Hematopoietic multipotent progenitor cell (in vitro differentiated cells): ENCODE data around the gene CTNNAL1. TPM values are rescaled to one million over a fixed set of nuclear protein-coding genes. Genes with fewer than 3 reads are reported as not detected.
"Not testable (repeated sequence)": the region's sequence is repeated elsewhere in the genome, so short reads cannot be mapped to it uniquely, and the experiment has no call there.

Experiments used
- DNase-seq, 3 donors: peaks; one replicate each; pipeline ENCODE4 v3.0.0-alpha.2; 2011 to 2015; ENCODE audit warnings: low read depth in 2 of 3, low spot score in 2 of 3
- total RNA-seq: library from RNA; depleted of rRNA; stranded (reverse); fragments of >200 nt; gene quantifications from one replicate; pipeline ENCODE4 v1.2.3, GENCODE V29; 2012

CTNNAL1 gene
- total RNA-seq, 1 donor = 1.6 TPM

DNA sequence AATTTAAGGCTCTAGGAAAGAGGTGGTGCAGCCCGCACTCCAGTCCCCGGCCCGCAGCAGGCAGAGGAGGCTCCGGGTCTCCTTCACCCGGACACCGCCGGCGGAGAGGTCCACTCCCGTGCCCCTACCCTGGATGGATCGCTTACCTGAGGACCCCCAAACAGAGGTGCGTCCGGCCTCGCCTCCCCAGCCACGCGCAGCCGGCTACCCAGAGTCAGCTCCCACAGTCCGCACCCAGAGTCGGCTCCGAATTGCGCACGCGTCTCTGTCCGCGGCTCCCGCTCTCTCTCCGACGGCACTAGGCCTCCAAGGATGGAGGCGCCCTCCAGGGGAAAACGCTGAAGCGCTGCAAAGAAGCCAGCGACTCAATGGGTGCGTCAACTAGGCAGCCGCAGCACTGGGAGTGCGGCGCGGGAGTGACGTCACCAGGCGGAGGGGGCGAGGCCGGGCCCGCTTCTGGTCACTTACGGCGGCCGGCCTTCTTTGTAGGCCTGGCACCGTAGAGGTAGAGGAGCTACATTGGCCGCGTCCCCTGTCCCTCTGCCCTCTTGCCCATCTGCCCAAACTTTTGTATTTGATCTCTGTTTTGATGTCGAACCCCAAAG is 79.5 kb downstream of the CTNNAL1 start, which contains the start of gene ELP1:
TSS of gene ELP1 (minus strand) at position 407 of the 605 bp plus-strand sequence. CDS start 2,978 bp downstream, outside the sequence.
- peak; percentile 91 to 97 (median 95) for DNase-seq

DNA sequence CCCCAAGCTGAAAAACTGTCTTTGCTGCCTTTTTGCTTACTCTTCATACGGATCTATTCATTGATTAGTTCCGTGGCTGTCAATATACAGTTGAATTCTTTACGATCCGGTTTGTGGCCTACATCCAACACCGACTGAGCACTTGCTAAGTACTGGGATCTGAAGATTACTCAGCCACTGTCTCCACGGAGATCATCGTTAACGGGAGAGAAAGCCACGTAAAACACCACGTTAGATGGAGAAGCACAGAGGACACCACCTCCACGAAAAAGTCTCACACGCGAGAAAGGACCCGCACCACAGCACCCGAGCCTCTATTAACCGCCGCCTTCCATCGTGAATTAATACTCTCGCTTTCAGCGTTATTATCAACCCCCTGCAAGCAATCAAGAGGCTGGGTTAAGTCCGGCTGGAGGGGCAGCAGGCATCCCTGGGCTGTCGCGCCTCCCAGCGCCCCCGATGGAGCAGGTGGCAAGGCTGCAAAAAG is 80.0 kb downstream of the CTNNAL1 start:
- DNase-seq = peak in 1 of 3 donors; percentile 9

DNA sequence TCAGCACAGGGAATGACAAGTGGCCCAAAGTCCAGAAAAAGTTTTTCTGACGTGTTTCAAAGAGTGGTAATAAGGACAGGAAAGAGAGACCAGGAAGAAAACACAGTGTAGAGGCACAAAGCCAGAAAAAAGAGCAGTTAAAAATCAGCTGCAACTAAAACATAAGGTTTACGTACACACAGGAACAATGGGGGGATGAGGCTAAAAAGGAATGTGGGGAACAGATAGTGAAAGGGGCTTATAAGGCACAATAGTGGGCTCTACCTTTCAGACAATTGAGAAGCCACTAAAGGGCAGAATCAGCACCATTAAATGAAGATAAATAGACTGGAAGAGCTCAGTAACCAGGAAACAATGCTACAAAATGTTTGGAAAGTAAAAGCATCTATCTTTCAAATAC is 84.9 kb downstream of the CTNNAL1 start:
- DNase-seq = no peak

DNA sequence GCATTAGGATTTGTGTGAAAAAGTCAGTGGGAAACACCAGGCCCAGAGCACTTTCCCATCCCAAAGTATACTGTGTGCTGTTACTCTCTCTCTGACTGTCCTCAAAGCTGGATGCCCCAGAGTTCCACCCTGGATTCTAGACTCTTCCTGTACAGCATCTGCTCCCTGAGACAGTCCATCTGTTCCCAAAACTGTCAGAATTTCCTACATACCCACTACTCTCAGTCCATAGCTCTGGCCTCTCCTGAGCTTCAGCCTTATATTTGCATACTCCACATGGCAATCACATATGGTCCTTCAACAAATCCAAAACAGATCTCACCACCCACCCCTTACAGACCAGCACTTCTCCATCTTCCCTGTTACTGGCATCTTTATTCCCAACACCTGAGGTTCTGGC is 88.8 kb downstream of the CTNNAL1 start:
- no peak for DNase-seq

DNA sequence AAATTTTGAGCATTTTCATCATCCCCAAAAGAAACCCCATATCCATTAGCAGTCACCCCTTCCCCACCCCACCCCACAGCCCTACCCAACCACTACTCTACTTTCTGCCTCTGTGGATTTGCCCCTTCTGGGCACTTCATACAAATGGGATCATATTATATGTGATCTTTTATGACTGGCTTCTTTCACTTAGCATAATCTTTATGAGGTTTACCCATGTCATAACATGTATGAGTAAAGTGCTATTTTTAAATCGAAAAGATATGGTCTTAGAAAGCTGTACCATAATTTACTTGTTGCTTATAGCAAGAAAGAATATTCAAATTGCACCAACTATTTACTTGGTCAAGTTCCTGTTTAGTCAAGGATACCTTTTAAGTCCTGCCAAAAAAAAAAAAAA is 92.1 kb downstream of the CTNNAL1 start:
- DNase-seq = no peak

DNA sequence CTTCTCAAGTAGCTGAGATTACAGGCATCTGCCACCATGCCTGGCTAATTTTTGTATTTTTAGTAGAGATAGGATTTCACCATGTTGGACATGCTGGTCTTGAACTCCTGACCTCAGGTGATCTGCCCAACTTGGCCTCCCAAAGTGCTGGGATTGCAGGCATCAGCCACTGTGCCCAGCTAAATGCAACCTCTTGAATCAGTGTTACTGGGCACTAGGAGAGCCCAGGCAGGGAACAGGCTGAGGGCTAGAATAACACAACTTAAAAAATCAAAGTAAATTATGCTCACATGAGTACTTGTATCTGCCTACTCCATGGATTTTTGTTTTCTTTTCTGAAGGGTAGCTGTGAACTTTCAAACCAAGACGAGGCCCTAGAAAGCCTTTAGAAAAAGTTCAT is 92.9 kb downstream of the CTNNAL1 start:
- DNase-seq = not testable (repeated sequence)

DNA sequence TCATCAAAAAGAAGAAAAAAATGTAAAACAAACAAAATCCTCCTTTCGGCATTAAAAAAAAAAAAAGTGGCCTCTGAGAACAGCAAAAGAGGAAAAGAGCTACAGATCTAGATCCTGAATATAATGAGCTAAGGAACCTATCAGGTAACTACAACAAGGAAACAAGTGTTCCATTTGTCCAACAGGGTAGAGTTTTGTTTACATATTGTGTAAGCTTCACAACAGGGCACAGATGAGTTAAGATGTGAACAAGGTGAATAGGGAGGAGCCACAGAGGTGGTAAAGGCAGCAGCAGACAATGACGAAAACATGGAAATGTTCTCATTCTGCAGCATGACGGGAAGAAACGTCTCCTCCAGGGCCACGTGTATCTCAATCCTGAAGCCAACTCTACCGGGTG is 93.8 kb downstream of the CTNNAL1 start:
- DNase-seq = no peak

DNA sequence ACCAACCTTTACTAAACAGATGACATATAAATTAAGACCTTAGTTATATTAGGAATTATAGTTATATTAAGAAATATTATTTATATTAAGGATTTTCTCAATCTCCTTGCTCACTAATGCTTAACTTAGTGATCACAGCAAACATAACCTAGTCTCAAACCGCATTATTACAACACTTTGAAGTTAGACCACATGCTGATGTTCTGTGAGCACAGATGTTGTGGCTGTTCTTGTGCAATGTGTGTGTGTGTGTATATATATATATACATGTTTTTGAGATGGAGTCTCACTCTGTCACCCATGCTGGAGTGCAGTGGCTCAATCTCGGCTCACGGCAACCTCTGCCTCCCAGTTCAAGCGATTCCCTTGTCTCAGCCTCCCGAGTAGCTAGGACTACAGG is 99.9 kb downstream of the CTNNAL1 start:
- no peak for DNase-seq

DNA sequence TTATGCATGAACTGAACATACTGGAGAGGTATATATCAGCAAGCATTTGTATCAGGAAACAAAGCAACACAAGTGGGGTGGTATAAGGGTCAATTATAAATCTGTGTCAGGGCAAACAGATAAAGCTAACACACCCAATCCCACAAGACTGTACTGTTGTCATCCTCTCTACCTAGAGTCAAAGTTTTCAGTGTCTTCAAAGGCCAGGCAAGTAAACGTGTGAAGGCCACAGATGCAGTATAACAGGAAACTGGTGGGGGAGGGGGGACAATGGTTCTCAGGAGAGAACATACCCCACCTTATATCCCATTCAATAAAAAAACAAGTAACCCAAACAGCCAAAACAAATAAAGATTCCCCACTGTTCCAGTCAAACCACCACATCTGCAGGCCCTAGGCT is 101.5 kb downstream of the CTNNAL1 start:
- DNase-seq = no peak

DNA sequence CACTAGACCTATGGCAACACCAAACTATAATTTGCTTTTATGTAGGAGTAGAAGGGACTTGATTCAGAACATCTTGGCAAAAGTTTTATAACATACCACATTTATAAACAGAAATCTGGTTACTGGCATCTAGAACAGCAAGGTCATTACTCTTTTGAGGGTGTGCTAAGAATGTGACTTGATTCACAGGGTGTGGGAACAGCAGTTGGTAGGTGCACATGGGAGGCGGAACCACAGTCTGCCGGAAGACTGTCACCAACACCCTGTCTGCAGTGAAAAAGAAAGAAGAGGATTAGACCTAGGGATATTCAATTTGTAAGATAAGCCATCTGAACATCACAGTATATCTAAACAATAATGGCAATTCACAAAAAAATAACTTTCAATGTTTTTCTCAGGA is 102.4 kb downstream of the CTNNAL1 start:
- DNase-seq = no peak

DNA sequence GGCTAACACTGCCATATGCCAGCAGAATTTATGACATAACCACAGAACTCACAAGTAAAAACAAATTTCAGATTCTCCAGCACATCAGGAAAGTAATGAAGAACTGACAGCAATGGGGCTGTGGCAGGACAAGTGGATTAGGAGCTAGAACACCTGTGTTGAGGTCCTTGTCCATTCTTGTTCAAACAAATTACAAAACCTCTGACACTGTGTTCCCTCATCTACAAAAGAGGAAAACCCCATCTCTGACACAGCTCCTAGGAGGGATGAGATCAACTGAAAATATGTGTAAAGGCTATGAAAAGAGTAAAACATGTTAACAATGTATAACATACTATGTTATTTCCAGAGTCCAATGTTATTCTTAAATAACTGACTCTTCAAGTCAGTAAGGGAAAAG is 102.9 kb downstream of the CTNNAL1 start:
- DNase-seq = no peak

DNA sequence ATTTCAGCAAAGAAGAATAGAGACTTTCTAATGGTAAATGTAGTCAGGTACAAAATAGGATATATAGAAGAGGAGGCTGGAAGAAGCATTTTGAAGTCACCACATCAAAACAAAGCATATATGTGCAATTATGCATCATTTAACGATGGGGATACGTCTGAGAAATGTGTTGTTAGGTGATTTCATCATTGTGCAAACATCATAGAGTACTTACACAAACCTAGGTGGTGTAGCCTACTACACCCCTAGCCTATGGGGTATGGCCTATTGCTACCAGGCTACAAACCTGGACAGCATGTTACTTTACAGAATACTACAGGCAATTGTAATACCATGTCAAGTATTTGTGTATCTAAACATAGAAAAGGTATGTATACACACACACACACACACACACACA is 107.8 kb downstream of the CTNNAL1 start:
- no peak for DNase-seq

DNA sequence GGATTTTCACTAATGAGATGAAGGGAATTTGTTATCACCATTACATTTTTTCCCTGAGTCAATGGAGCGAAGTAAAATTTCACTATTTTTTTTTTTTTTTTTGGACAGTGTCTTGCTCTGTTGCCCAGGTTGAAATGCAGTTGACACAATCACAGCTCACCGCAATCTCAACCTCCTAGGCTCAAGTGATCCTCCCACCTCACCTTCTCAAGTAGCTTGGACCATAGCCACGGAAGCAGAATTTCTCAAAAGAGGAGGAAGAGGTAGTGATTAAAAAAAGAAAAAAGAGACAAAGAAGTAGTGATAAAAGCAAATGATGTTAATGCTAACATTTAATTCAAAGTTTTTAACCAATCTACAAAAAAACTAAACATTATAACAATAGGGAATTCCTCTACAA is 109.1 kb downstream of the CTNNAL1 start:
- no peak for DNase-seq

DNA sequence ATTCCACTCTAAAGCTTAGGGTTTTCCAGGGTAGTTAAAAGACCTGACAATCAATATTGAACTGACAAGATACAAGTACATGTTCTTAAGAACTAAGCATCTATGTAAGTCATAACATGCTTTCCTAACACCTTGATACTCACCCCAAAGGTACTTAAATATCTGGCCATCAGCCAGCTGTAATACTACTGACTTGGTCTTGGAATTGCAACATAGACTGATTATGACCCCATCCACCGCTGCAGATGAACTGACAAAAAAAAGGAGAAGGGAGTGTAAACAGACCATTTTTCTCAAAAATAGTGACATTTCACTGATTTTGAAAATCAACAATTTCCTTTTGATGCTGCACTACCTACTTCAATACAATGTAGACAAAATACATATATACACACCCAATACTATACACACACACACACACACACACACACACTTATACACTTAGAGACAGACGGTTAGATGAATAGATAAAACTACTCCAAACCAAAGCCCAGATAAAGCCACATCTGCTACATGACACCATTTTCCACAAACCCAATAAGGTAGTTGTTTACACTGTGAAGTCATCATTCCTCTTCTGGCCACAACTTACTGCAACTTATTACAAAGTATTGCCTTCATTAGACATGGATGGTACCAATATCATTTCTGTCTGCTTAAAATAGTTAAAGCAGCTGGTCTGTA is 109.7 kb downstream of the CTNNAL1 start:
- no peak for DNase-seq

DNA sequence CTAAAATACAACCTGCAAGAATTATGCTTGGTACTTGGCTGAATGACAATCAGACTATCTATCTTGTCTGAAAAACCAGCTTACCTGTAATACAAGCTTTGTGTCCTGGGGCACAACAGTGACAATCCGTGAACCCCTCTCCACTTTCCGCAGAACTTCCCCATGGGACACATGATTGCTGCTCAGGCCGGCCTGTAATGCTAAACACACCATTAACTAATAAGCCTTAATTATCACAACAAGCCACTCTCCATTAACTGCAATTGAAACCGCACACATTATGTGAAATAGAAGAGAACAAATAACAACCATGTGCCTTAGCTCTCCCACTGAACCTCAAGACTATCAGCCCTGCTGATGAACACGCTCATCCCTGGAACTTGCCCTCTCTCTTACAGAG is 113.1 kb downstream of the CTNNAL1 start:
- DNase-seq = no peak

DNA sequence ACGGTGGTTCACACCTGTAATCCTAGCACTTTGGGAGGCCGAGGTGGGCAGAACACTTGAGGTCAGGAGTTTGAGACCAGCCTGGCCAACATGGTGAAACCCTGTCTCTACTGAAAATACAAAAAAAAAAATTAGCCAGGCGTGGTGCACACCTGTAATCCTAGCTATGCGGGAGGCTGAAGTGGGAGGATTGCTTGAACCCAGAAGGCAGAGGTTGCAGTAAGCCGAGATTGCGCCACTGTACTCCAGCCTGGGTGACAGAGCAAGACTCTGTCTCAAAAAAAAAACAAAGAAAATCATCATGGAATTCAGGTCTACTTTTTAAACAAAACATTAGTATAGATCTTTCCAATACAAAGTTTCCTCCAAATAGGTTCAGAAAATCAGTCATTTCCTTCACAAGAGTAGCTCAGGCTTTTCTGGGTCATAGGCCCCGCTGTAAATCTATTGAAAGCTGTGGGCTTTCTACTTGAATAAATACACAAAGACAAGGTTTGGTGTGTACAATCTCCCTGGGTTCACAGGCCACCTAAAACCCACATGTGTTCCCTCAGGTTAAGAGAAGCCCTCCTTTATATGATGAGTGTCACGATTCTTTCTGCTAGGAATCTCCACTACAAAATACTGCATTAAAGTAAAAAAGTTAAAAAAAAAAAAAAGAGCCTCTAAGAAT is 114.1 kb downstream of the CTNNAL1 start:
- not testable (repeated sequence) for DNase-seq

DNA sequence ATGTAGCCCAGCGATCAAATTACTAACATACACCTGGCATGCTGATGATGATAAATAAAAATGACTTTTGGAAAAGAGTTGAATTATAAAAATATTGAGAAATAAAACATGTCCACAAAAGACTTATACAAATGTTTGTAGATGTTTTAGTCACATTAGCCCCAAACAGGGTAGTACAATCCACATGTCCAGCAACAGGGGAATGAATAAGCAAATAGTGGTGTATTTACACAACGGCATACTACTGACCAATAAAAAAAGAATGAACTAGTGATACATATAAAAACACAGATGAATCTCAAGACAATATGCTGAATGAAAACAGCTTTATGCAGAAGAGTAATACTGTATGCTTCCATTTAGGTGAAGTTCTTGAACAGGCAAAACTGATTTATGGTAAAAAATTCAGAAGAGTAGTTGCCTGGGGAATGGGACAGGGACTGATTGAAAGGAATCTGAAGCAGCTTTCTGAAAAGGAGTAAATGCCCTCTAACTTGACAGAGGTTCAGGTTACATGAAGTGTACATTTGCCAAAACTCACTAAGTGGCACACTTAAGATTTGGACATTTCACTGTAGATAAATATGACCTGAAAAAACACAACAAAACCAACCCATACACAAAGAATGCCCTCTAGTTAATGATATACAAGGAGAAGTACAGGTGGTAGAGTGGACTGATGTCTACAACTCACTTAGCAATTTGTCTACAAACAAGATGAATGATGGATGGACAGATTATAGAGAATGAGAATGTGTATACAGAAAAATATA is 115.8 kb downstream of the CTNNAL1 start:
- DNase-seq = no peak

DNA sequence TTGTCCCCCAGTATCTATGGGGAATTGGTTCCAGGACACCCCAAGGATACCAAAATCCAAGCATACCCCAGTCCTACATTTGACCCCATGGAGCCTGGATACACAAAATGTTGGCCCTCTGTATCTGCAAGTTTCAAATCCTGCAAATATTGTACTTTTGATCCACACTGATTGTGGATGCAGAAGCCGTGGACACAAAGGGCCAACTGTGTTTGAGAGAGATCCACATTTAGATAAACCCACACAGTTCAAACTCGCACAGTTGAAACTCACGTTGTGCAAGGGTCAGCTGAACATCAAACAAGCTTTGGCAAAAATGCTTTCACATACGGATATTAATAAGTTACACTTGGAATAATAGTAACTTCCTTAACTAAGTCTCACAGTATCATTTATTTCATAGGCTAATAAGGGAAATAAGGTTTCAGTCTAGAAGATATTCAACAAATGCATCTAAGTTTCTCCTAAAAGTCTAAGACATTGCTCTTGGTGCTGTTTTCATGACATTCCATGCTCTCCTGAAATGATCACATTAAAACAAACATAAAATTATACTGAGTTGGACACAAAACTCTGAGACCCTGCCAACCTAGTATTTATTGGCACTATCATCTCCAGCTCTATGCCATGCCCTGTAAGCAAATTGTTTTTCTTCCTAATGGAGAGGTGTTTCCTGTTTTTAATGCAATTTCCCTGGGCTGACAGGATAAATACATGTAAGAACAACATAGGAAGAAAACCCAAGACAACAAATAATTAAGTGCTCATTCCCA is 118.9 kb downstream of the CTNNAL1 start:
- DNase-seq = no peak
